ENCODE results near the gene KISS1R.

Gene KISS1R

GRCh38 chr19:928471-929202 is 11.5 kb downstream of the KISS1R start:
- H3K27me3 ChIP-seq (ENCODE audit: control insufficient read depth in 1 of 2, insufficient read depth in 2 of 2, low read length in 2 of 2): no peaks in the 10 kb centered on the region
- no peaks in the 10 kb centered on the region for H3K36me3 ChIP-seq (ENCODE audit: insufficient read depth, low read length)
- no peak overlapping the region for H3K4me3 ChIP-seq (ENCODE audit: low read depth in 1 of 2, low read length in 2 of 2)
- H3K9ac ChIP-seq (ENCODE audit: low read length): no peak overlapping the region
- peaks cover 17% of the 10 kb centered on the region for H3K4me1 ChIP-seq (ENCODE audit: insufficient read depth, low read length)
- no peak overlapping the region for H3K27ac ChIP-seq (ENCODE audit: low read depth, low read length)
- no peaks in the 10 kb centered on the region for H3K9me3 ChIP-seq (ENCODE audit: low read length)

- H3K27ac ChIP-seq (ENCODE audit: low read depth, low read length): no peak overlapping the region
- H3K36me3 ChIP-seq (ENCODE audit: insufficient read depth, low read length): no peaks in the 10 kb centered on the region
- H3K27me3 ChIP-seq (ENCODE audit: control insufficient read depth in 1 of 2, insufficient read depth in 2 of 2, low read length in 2 of 2): no peaks in the 10 kb centered on the region
- H3K4me3 ChIP-seq (ENCODE audit: low read depth in 1 of 2, low read length in 2 of 2): no peak overlapping the region
- H3K4me1 ChIP-seq (ENCODE audit: insufficient read depth, low read length): peaks cover 24% of the 10 kb centered on the region
- no peaks in the 10 kb centered on the region for H3K9me3 ChIP-seq (ENCODE audit: low read length)
- H3K9ac ChIP-seq (ENCODE audit: low read length): no peak overlapping the region
Observed at GRCh38 chr19:929203-929890, 12.2 kb downstream of the KISS1R start.

GRCh38 chr19:929891-930258 is 12.7 kb downstream of the KISS1R start:
- no peak overlapping the region for H3K9ac ChIP-seq (ENCODE audit: low read length)
- no peaks in the 10 kb centered on the region for H3K27me3 ChIP-seq (ENCODE audit: control insufficient read depth in 1 of 2, insufficient read depth in 2 of 2, low read length in 2 of 2)
- no peak overlapping the region for H3K4me3 ChIP-seq (ENCODE audit: low read depth in 1 of 2, low read length in 2 of 2)
- H3K27ac ChIP-seq (ENCODE audit: low read depth, low read length): no peak overlapping the region
- H3K36me3 ChIP-seq (ENCODE audit: insufficient read depth, low read length): no peaks in the 10 kb centered on the region
- H3K9me3 ChIP-seq (ENCODE audit: low read length): no peaks in the 10 kb centered on the region
- peaks cover 29% of the 10 kb centered on the region for H3K4me1 ChIP-seq (ENCODE audit: insufficient read depth, low read length)

GRCh38 chr19:931860-932647 is 14.9 kb downstream of the KISS1R start:
- Histone ChIP-seq H3K9ac (ENCODE audit: low read length) (no peak overlapping the region), H3K27ac (ENCODE audit: low read depth, low read length) (peak overlapping the region; percentile 75), H3K36me3 (ENCODE audit: insufficient read depth, low read length) (no peaks in the 10 kb centered on the region), H3K27me3 (ENCODE audit: control insufficient read depth in 1 of 2, insufficient read depth in 2 of 2, low read length in 2 of 2) (no peaks in the 10 kb centered on the region), H3K9me3 (ENCODE audit: low read length) (no peaks in the 10 kb centered on the region), H3K4me3 (ENCODE audit: low read depth in 1 of 2, low read length in 2 of 2) (no peak overlapping the region), H3K4me1 (ENCODE audit: insufficient read depth, low read length) (peaks cover 35% of the 10 kb centered on the region)

GRCh38 chr19:932648-933552 is 15.8 kb downstream of the KISS1R start:
- H3K27me3 ChIP-seq (ENCODE audit: control insufficient read depth in 1 of 2, insufficient read depth in 2 of 2, low read length in 2 of 2): no peaks in the 10 kb centered on the region
- H3K9ac ChIP-seq (ENCODE audit: low read length): no peak overlapping the region
- H3K27ac ChIP-seq (ENCODE audit: low read depth, low read length): peak overlapping the region; percentile 75
- no peaks in the 10 kb centered on the region for H3K36me3 ChIP-seq (ENCODE audit: insufficient read depth, low read length)
- no peaks in the 10 kb centered on the region for H3K9me3 ChIP-seq (ENCODE audit: low read length)
- H3K4me3 ChIP-seq (ENCODE audit: low read depth in 1 of 2, low read length in 2 of 2): no peak overlapping the region
- H3K4me1 ChIP-seq (ENCODE audit: insufficient read depth, low read length): peaks cover 31% of the 10 kb centered on the region

- no peak overlapping the region for H3K9ac ChIP-seq (ENCODE audit: low read length)
- peak overlapping the region; percentile 75 for H3K27ac ChIP-seq (ENCODE audit: low read depth, low read length)
- no peak overlapping the region for H3K4me3 ChIP-seq (ENCODE audit: low read depth in 1 of 2, low read length in 2 of 2)
- no peaks in the 10 kb centered on the region for H3K9me3 ChIP-seq (ENCODE audit: low read length)
- H3K36me3 ChIP-seq (ENCODE audit: insufficient read depth, low read length): no peaks in the 10 kb centered on the region
- H3K4me1 ChIP-seq (ENCODE audit: insufficient read depth, low read length): peaks cover 30% of the 10 kb centered on the region
- H3K27me3 ChIP-seq (ENCODE audit: control insufficient read depth in 1 of 2, insufficient read depth in 2 of 2, low read length in 2 of 2): no peaks in the 10 kb centered on the region
Observed at GRCh38 chr19:933553-933882, 16.4 kb downstream of the KISS1R start.

GRCh38 chr19:934197-934840 is 17.2 kb downstream of the KISS1R start:
- H3K4me1 ChIP-seq (ENCODE audit: insufficient read depth, low read length): peaks cover 30% of the 10 kb centered on the region
- H3K9me3 ChIP-seq (ENCODE audit: low read length): no peaks in the 10 kb centered on the region
- no peaks in the 10 kb centered on the region for H3K36me3 ChIP-seq (ENCODE audit: insufficient read depth, low read length)
- no peaks in the 10 kb centered on the region for H3K27me3 ChIP-seq (ENCODE audit: control insufficient read depth in 1 of 2, insufficient read depth in 2 of 2, low read length in 2 of 2)
- peak overlapping the region; percentile 75 for H3K27ac ChIP-seq (ENCODE audit: low read depth, low read length)
- no peak overlapping the region for H3K9ac ChIP-seq (ENCODE audit: low read length)
- no peak overlapping the region for H3K4me3 ChIP-seq (ENCODE audit: low read depth in 1 of 2, low read length in 2 of 2)

GRCh38 chr19:934865-935479 is 17.8 kb downstream of the KISS1R start:
- Histone ChIP-seq H3K4me3 (ENCODE audit: low read depth in 1 of 2, low read length in 2 of 2) (no peak overlapping the region), H3K9me3 (ENCODE audit: low read length) (no peaks in the 10 kb centered on the region), H3K4me1 (ENCODE audit: insufficient read depth, low read length) (peaks cover 31% of the 10 kb centered on the region), H3K36me3 (ENCODE audit: insufficient read depth, low read length) (no peaks in the 10 kb centered on the region), H3K9ac (ENCODE audit: low read length) (no peak overlapping the region), H3K27ac (ENCODE audit: low read depth, low read length) (peak overlapping the region; percentile 75), H3K27me3 (ENCODE audit: control insufficient read depth in 1 of 2, insufficient read depth in 2 of 2, low read length in 2 of 2) (no peaks in the 10 kb centered on the region)

GRCh38 chr19:936175-936546 is 19.0 kb downstream of the KISS1R start:
- Histone ChIP-seq H3K9me3 (ENCODE audit: low read length) (no peaks in the 10 kb centered on the region), H3K9ac (ENCODE audit: low read length) (no peak overlapping the region), H3K36me3 (ENCODE audit: insufficient read depth, low read length) (no peaks in the 10 kb centered on the region), H3K4me3 (ENCODE audit: low read depth in 1 of 2, low read length in 2 of 2) (no peak overlapping the region), H3K27me3 (ENCODE audit: control insufficient read depth in 1 of 2, insufficient read depth in 2 of 2, low read length in 2 of 2) (no peaks in the 10 kb centered on the region), H3K27ac (ENCODE audit: low read depth, low read length) (no peak overlapping the region), H3K4me1 (ENCODE audit: insufficient read depth, low read length) (peaks cover 38% of the 10 kb centered on the region)

GRCh38 chr19:937259-937694 is 20.1 kb downstream of the KISS1R start:
- Histone ChIP-seq H3K36me3 (ENCODE audit: insufficient read depth, low read length) (no peaks in the 10 kb centered on the region), H3K27me3 (ENCODE audit: control insufficient read depth in 1 of 2, insufficient read depth in 2 of 2, low read length in 2 of 2) (no peaks in the 10 kb centered on the region), H3K4me1 (ENCODE audit: insufficient read depth, low read length) (peaks cover 44% of the 10 kb centered on the region), H3K4me3 (ENCODE audit: low read depth in 1 of 2, low read length in 2 of 2) (no peak overlapping the region), H3K9me3 (ENCODE audit: low read length) (no peaks in the 10 kb centered on the region), H3K27ac (ENCODE audit: low read depth, low read length) (no peak overlapping the region), H3K9ac (ENCODE audit: low read length) (no peak overlapping the region)

Measured in muscle layer of colon (tissue), 2 donors.